NCI-H446 (cell line): ENCODE measurements around the gene MED27.

ENCODE experiments used
- DNase-seq, 2 experiments: peaks; one replicate each; lab custom pipeline; 2025; lab: John Stamatoyannopoulos, UW

MED27 gene, protein sequence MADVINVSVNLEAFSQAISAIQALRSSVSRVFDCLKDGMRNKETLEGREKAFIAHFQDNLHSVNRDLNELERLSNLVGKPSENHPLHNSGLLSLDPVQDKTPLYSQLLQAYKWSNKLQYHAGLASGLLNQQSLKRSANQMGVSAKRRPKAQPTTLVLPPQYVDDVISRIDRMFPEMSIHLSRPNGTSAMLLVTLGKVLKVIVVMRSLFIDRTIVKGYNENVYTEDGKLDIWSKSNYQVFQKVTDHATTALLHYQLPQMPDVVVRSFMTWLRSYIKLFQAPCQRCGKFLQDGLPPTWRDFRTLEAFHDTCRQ

DNA sequence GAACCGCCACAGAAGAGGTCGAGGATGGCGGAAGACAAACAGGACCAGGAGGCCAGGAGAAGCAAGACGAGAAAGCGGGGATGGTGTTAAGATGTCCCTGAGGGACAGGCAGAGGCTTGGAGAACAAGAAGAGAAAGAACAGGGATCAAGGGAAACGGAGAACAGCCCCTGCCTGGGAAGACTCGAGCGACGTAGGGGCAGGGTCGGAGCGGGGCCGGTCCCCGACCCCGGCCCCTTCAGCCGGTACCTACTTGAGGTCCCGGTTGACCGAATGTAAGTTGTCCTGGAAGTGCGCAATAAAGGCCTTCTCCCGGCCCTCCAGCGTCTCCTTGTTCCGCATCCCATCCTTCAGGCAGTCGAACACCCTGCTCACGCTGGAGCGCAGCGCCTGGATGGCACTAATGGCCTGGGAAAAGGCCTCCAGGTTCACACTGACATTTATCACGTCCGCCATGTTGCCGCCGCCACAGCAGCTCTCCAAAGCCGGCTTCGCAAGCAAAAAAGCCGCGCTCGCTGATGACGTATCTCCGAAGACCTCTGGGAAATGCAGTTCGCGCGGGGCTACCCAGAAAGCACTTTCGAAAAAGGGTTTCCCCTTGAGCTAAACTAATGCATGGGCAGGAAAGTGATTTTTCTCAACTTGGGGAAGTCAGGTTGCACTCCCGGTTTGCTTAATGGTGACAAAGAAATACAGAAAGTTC lies at the start of gene MED27:
Gene MED27, minus strand, starts transcription at position 477 of the 701 bp plus-strand sequence. Its CDS starts 23 bp downstream, at position 454.
- peak; percentile 77 to 81 for DNase-seq

DNA sequence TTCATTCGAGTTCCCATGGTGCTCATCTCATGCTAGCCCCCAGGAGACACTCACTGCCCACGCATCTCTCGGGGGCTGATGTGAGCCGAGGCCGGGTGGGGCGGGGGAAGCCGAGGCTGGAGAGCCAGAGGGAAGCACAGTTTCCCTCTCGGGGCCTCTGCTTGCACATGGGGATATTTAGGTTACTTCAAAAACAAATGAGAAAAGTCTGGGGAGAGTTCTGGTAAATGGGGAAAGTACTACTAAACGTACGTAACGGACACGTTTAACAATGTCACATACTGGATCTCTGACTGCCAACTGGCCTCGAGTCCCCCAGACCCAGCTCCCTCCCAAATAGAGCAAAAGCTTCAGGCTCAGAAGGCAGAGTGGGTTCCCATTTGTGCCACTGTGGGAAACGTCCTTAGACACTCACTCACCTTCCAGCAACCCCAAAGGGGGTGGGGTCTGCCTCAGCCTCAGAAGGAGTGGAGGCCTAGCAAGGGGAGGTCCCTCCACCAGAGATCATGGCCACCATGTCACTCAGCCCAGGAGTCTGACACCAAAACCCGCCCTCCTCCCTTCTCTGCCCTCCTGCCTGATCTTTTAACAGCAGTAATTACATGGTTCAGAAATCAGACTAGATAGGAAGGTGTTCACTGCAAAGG lies 48.3 kb upstream of the MED27 start:
- no peak for DNase-seq

DNA sequence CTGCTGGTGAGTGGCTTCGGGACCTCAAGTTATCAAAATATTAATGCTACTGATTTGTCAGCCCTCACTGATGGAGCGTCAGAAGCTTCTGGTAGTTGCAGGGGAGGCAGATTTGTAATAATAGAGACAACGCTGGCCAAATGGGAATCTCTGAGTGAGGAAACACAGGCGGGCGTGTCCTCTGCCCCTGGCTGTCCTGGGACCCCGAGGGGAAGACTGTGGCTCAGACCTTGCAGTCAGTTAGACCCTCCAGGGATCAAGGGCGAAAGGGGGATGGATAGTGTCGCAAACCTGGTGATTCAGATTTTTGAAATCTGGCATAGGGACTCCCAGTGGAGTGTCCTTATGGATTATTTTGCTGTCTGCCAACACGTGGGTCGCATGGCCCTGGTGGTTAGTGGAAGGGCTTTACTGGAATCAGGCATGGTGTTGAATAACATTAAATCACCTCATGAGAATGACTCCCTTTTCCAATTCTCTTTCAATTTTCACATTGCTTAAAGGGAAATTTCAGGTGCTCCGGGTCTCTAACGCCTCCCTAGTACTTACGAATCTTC lies 47.1 kb upstream of the MED27 start:
- no peak for DNase-seq

DNA sequence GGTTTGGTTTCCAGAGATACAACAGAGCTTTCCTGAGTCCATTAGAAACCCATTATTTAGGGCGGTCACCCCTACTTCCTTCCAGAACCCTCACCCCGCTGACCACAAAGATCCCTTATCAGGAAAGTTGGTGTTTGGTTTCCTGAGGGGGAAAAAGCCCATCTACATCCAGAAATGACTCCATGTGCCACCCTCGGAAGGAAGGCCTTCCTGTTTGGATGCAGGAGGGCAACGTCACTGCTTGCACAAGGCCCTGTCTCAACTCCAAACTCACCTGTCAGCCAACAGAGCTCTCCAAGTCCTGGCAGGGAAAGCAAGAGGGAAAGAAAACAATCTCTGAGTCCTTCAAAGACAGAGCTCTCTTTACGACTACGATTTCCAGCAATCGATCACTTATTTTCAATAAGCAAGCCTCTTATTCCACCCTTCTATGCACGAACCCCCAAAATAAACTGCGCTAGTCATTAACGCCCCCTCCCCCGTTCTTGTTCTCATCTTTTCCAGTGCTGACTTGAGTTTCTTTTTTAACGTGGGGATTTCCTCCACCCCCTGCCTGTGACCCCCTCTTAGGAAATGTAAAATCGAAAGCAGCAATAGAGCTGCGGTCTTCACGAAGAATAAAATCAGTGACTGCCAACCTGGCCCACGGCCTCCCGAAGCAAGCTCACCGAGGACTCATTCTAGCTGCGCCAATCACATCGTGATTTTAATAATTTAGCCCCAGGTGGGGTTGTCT lies 46.4 kb upstream of the MED27 start:
- DNase-seq = no peak

DNA sequence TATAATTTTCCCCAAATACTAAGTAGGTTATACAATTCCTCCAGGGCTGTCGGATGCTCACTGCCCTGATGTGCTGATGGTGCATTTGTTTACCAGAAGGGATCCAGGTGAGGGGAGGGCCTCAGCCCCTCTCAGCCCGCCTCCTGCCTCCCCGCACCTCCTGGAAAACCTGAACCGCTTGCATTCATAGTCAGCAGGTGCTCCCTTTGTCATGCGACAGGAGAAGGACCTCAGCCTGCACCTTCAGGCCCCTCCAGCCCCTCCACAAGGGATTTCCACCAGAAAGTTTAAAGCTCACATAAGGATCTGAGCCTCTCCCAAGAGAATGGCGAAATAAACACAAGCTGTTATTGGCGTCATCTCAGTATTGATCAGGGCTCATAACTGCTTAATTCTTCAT lies 45.7 kb upstream of the MED27 start:
- DNase-seq = no peak

DNA sequence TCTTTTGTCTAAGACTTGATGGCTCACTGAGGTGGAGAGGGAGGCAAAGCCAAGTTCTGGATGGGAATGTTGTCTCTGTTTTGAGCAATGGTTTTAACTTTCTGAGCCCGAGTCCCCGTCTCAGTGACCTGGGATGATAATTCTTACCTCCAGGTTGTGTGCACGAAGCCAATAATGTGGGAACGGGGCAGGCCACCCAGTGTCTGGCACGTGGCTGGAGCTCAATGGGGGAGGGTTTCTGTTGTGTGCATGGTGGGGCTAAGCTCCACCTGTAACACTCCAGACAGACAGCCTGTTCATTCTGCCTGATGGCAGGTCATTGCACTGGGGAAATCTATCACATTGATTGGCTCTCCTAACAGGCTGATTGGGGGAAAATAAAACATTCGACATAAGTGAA lies 45.1 kb upstream of the MED27 start:
- no peak for DNase-seq

DNA sequence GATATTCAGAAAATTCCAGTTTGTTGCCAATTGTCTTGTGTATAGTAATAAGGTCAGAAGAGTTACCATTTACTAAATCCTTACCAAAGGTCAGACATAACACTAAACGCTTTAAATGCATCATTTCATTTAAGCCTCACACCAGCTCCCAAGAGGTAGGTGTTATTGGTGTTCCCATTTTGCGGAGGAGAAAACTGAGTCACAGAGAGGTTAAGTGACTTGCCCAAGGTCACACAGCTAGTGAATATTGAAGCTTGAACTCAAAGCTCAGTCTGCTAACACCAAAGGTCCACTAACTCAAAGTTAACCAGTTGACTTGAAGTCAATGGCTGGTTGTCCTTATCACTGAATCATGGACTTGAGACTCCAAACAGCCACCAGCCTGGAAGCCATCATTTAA lies 41.4 kb upstream of the MED27 start:
- DNase-seq = no peak

DNA sequence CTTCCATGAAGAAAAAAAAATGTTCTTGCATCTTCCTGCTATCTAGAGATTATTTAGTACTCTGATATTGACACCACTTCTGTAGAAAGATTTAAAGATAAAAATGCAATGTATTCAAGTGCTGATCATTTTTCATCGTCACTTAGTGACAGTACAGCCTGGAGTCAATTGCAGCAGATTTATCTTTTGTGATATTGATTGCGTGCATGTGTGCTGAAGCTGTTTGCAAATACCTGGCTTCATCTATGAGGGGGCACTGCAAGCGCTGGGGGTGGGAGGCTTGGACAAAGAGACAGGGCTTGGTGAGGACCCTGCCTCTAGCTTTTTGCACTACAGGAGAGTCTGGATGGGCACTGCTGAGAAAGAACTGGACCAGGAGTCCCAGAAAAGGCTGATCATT lies 38.0 kb upstream of the MED27 start:
- DNase-seq = no peak

DNA sequence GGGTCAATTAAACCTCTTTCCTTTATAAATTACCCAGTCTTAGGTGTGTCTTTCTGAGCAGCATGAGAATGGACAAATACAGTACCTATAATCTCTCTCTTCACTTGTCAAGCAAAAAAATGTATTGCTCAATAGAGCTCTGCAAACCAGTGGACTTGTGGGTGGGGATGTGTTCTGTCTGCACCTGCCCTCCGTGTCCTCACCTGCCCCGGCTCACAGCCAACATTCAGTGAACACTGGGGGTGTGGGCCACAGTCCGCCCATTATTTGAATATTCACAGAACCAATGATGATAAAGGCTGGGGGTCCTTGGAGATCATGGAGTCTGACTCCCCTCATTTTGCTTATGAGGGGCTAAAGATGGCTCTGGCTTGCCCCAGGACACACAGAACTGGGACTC lies 36.9 kb upstream of the MED27 start:
- DNase-seq = no peak

DNA sequence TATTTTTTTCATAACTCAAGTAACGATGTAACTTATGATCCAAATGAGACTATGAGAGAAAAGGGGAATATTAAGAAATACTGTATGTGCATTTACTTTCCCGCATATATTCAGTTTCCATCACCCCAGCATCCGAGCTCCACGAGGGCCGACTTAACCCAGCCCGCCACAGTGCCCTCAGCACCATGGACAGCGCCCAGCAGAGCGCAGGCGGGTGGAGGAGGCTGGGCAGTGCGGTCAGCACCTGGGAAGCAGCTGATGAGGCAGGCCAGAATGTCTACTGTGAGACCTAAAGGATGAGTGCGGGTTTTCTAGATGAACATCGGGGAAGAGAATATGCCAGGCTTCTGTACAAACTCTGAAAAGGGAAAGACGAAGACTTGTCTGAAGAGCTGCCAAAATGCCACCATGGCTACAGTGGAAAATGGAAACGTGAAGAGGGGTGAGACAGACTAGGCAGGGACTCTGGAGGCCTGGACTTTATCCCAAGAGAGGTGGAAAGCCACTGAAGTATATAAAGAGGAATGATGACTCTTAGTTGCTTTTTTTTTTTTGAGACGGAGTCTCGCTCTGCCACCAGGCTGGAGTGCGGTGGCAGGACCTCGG lies 34.5 kb upstream of the MED27 start:
- no peak for DNase-seq

DNA sequence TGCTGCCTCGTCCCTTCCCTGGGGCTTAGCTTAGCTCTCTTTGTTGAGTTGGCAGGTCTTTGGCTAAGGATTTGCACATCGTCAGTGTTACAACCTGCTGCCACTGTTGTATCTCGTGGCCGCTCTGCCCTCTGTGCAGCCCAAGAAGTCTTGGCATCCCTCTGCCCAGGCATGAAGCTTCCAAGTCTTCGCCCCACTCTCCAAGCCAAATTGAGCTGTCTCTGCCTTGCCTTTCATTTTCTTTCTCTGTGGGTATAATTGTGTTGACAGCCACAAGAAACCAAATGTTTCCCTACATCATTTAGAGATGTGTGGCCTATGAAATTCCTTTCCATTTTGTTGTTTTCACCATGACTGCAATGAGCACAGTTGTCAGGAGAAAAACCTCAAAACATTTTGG lies 29.6 kb upstream of the MED27 start:
- no peak for DNase-seq

DNA sequence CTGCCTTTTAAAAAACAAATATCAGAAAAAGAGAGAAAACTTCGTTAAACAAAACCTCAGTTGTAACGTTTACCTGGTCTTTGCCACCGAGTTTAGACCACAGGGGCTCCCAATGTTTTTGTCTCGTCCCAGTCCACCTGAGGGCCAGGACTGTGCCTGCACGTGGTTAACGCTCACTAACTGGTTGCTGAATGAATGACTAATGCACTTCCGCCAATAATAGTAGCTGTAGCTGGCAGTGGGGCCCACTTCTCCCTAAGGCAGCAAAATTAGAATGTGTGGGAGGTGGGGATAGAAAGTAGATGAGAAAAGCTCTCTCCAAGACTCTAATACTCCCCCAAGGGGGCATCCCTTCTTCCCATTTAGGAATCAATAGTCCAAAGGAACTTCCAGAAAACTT lies 29.1 kb upstream of the MED27 start:
- DNase-seq = no peak

DNA sequence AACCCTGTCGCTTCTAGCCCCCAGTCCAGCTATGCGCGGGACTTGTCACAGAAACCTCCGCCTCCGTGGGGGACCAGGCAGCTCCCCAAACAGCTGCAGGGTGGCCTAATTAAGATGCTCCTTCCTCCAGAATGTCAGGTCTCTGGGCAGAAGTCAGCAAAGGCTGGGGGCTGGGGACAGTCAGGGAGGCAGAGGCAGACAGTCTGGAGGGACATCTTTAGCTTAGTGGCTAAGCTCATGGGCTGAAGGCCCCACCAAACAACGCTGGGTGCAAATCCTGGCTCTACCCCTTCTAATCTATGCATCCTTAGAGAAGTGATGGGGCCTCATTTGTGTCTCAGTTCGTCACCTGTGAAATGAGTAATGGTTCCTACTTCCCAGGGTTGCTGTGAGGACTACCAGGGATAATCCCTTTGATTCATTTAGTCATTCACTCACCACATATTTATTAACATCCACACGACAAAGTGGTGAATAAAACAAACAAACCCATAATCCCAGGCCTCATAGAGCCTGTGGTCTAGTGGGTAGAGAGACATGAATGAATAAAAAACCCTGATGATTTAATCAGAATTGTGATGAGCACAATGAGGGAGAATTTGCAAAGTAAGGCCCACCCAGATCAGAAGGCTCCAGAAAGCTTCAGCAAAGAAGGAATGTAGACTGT lies 20.2 kb upstream of the MED27 start:
- no peak for DNase-seq

DNA sequence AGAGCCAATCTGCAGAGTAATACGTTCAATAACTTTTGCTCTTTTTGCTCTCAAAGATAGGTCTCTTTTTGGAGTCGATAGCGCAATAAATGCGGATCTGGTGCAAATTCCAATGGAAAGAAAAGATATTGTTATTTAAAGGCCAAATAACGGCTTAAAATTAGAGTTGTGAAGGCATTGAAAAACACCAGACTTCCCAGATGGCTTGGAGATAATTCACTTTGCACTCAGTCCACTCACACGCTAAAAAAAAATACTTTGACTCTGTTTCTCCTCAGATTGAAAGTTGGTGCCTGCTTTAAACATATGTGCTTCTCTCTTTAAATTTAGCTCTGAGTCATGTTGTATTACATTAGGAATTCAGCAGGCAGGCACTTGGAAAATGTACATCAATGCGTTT lies 19.5 kb upstream of the MED27 start:
- no peak for DNase-seq

DNA sequence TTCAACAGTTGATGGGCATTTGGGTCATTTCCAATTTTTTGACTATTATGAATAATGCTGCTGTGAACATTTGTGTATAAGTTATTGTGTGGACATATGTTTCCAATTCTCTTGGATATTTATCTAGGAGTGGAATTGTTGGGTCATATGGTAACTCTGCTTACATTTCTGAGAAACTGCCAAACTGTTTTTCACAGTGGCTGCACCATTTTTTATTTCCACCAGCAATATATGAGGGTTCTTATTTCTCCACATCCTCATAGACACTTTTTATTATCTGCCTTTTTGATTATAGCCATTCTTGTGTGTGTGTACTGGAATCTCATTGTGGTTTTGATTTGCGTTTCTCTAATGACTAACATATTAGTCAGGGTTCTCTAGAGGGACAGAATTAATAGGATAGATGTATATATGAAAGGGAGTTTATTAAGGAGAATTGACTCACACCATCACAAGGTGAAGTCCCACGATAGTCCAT lies 14.7 kb upstream of the MED27 start:
- peak in 1 of 2 experiments; percentile 30 for DNase-seq

DNA sequence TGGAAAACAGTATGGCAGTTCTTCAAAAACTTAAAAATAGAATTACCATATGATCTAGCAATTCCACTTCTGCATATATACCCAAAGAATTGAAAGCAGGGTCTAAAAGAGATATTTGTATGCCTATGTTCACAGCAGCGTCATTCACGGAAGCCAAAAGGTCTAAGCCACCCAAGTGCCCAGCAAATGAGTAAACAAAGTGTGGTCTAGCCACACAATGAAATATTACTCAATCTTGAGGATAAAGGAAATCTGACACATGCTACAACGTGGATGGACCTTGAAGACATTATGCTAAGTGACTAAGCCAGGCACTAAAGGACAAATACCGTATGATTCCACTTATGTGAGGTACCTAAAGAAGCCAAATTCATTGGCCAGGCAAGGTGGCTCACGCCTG lies 11.1 kb upstream of the MED27 start:
- DNase-seq = no peak

DNA sequence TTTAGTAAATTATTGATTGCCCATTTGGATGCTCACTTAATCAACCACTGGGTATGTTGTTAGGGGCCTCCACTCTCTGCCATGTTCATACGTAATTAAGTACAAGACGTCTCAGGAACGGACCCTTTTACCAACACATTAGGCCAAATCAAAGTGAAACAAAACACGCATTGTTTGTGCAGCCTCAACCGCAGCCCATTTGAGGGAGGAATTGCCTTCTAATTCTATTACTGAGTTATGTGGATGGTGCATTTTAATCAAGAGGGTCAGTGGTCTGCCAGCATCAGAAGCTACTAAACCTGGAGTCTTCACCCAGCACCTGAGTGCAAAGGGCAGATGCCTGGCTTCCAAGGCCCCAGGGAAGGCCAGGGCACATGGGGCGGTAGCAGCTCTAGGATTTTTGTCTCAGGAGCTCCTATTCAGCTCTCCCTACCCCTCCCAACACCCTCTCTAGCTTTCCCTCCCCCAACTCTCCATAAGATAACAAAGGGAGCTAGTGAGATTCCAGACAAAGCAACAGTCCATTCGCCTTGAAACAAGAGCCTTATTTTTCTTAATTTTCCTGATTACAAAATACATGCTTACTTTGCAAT lies 7.9 kb upstream of the MED27 start:
- no peak for DNase-seq

DNA sequence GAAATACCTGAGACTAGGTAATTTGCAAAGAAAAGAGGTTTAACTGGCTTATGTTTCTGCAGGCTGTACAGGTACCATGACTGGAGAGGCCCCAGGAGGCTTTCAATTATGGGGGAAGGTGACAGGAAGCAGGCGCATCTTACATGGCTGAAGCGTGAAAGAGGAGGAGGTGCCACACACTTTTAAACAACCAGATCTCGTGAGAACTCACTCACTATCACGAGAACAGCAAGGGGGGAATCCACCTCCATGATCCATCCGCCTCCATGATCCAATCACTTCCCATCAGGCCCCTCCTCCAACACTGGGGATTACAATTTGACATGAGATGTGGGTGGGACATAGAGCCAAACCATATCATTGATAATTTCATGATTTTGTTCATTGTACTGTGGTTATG lies 2.5 kb upstream of the MED27 start:
- DNase-seq = no peak

DNA sequence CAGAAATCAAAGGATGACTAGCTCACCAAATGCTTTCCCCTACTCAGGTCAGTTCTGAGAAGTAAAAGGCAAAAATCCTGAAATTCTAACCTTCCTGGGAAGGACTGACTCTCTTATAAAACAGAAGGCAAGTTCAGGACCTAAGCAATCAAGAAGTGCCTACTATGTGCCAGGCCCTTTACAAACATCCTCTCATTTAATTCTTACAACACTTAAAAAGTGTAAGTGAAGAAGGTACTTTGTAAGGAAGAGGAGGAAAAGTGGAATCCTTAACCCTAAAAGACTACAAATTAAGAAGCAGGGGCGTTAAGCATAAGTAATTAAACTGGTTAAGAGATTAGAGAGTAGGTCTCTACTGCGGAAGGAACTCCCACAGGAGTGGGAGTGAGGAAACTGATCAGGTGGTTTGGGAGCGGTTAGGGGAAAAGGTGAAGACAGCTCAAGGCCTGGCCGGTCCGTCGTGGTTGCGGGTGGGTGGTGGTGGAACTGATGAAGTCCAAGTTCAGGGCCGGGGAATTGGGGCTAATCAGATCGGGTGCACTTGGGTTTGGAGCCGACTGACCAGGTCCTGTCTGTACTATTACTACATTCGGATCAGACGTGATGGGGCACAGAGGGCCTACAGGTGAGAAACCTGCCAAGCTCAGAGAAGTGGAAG lies 839 bp downstream of the MED27 start:
- no peak for DNase-seq
